BE2C (cell line): ENCODE measurements around the gene ARMH4.

Source experiments
- DNase-seq: peaks from one replicate; pipeline ENCODE4 v3.0.0-alpha.2; 2020
- H3K27me3 ChIP-seq: fragments of 250-450 bp; sonication (Bioruptor Pico); 2 replicates; pipeline ENCODE4 v1.5.1; 2020; ENCODE audit warnings: mild to moderate bottlenecking
- H3K36me3 ChIP-seq: fragments of 250-450 bp; sonication (Bioruptor Pico); 2 replicates; pipeline ENCODE4 v1.5.1; 2020; ENCODE audit warnings: mild to moderate bottlenecking
- H3K4me1 ChIP-seq: fragments of 250-450 bp; sonication (Bioruptor Pico); 2 replicates; pipeline ENCODE4 v1.5.1; 2020
- H3K4me3 ChIP-seq: 2 replicates; pipeline ENCODE4 v1.5.1; 2011; ENCODE audit warnings: low read depth, low read length
- H3K9me3 ChIP-seq: fragments of 250-450 bp; sonication (Bioruptor Pico); 2 replicates; pipeline ENCODE4 v1.5.1; 2020
- TF ChIP-seq, protein P1 (sequence below): IDR thresholded peaks from 2 replicates; pipeline ENCODE4 v1.5.1; 2012; ENCODE audit warnings: mild to moderate bottlenecking, low read depth, low read length

Gene ARMH4

DNA sequence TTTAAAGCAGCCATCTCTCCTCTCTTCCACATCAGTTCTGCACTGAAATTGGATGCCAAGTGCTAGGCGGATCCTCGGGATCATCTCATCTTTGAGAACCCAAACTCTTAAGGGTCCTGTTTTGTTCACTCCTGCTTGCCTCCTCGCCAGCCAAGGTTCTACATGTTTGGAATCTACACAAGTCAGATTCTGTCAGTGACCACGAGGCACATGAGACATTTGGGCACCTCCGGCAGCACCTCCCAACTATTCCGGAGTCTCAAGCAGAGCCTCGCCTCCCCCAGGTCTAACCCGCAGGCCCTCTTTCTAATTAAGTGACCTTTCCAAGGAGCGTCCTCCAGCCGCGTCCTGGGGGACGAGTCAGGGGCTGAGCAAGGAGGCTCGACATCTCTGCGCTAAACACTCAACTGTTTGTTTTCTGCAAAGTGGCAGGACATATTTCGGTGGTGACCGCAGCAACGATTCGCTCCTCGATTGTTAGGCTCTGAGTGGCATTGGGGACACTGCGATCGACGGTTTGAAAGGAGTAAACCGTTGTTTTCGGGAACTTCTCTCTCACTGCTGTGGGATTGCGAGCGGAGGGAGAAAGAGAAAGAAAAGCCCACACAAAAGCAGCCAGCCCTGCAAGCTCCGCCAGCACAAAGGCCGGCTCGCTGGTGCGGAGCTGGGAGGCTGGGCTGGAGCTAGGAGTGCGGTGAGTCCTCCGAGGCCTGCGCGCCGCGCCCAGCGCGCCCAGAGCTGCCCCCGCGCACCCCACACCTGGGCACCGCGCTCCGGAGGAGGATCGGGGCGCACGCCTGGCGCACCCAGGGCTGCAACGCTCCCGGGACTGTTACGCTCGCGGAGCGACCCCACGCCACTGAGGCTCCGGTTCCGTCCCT, 640 bp downstream of the ARMH4 start:
- TF ChIP-seq, protein P1, sequence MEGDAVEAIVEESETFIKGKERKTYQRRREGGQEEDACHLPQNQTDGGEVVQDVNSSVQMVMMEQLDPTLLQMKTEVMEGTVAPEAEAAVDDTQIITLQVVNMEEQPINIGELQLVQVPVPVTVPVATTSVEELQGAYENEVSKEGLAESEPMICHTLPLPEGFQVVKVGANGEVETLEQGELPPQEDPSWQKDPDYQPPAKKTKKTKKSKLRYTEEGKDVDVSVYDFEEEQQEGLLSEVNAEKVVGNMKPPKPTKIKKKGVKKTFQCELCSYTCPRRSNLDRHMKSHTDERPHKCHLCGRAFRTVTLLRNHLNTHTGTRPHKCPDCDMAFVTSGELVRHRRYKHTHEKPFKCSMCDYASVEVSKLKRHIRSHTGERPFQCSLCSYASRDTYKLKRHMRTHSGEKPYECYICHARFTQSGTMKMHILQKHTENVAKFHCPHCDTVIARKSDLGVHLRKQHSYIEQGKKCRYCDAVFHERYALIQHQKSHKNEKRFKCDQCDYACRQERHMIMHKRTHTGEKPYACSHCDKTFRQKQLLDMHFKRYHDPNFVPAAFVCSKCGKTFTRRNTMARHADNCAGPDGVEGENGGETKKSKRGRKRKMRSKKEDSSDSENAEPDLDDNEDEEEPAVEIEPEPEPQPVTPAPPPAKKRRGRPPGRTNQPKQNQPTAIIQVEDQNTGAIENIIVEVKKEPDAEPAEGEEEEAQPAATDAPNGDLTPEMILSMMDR: no peak
- no peaks in the 10 kb centered on the region for H3K9me3 ChIP-seq
- H3K27me3 ChIP-seq: peaks cover 60% of the 10 kb centered on the region
- DNase-seq: peak; percentile 14
- no peaks in the 10 kb centered on the region for H3K36me3 ChIP-seq
- H3K4me3 ChIP-seq: peak overlapping the region; percentile 70
- no peaks in the 10 kb centered on the region for H3K4me1 ChIP-seq

DNA sequence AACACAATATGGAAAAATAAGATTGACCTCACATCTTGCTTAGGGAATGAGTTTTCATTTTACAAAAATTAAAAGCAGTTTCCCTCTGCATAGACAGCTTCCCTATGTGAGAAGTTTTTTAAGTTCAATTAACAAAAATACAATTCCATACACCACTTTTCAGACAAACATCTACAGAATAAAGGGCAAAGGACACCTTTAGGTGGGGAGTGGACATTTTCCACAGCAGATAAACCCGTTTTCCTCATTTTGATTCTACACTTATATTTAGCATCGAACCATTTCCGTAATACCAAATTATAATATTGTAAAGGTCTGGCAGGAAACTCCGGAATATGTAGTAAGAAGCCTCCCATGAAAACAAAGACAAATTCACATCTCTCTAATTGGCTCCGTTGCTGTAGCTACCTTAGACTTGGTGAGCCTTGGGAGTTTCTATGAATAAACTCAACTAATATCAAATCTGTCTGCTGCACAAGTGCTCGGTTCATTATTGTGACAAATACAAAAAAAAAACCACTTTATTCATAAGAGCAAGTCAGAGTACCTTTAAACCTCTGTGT, 1.7 kb downstream of the ARMH4 start:
- H3K4me1 ChIP-seq: no peaks in the 10 kb centered on the region
- TF ChIP-seq, protein P1: no peak
- H3K36me3 ChIP-seq: no peaks in the 10 kb centered on the region
- H3K4me3 ChIP-seq: no peak overlapping the region
- DNase-seq: no peak
- H3K27me3 ChIP-seq: peaks cover 62% of the 10 kb centered on the region
- H3K9me3 ChIP-seq: no peaks in the 10 kb centered on the region

DNA sequence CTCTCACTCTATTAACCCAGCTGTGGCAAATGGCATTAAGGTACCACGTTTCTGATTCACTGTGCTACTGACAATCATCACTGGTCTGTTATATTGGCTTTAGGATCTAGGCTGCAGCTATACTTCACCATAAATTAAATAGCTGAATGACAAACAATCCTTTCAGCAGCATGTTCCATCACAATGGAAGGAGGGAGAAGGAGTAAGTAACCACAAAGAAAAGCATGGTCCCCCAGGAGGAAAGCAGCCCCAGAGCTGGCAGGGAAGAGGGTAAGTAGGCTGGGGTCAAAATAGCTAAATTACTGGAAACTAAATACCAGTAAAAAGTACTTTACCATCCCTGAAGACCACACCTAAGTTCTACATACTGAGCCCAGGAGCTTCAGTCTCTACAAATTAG, 2.8 kb downstream of the ARMH4 start:
- Histone ChIP-seq H3K4me3 (no peak overlapping the region), H3K27me3 (peaks cover 62% of the 10 kb centered on the region)

DNA sequence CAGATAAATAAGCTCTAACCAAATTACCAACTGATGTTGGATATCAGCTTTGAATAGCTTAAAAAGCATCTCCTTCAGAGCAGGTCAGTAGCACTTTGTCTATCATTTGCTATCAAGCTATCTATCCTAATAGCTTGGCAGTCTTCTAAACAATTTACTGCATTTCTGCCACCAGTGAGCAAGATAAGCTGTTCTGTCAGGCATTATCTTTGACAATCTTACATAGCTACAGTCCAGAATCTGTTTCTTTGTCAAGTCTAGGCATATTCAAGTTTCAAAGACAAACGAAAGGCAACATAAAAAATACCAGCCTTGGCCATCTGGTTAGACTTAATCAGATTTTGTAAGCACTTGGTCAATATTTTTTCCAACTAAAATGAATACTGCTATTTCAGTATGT, 5.6 kb downstream of the ARMH4 start:
- Histone ChIP-seq H3K4me3 (no peak overlapping the region), H3K27me3 (peaks cover 48% of the 10 kb centered on the region), H3K4me1 (no peaks in the 10 kb centered on the region), H3K36me3 (no peaks in the 10 kb centered on the region), H3K9me3 (no peaks in the 10 kb centered on the region)
- DNase-seq: no peak
- TF ChIP-seq, protein P1: no peak

More for the DNA sequence above, 2.8 kb downstream of the ARMH4 start:
- no peak for DNase-seq
- Histone ChIP-seq H3K9me3 (no peaks in the 10 kb centered on the region), H3K4me1 (no peaks in the 10 kb centered on the region), H3K36me3 (no peaks in the 10 kb centered on the region)
- TF ChIP-seq, protein P1: no peak

DNA sequence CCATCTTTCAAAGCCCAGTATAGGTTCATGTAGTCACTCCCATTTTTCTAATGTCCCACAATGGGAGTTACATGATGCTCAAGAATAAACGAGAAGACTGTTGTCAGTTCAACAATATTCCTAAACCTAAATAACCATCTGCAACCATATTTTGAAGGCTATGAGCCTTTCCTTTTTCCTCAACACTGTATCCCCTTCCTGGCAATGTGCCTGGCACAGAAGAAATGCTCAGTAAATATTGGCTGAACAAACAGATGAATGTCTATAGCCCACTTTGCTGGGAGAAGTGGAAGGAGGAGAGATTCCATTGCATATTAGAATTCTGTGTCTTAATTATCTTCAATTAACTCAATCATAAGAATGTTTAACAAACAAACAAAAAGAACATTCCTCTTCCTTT, 6.1 kb downstream of the ARMH4 start:
- H3K36me3 ChIP-seq: no peaks in the 10 kb centered on the region
- no peak for DNase-seq
- H3K27me3 ChIP-seq: peaks cover 45% of the 10 kb centered on the region
- H3K9me3 ChIP-seq: no peaks in the 10 kb centered on the region
- no peak overlapping the region for H3K4me3 ChIP-seq
- TF ChIP-seq, protein P1: no peak
- no peaks in the 10 kb centered on the region for H3K4me1 ChIP-seq

DNA sequence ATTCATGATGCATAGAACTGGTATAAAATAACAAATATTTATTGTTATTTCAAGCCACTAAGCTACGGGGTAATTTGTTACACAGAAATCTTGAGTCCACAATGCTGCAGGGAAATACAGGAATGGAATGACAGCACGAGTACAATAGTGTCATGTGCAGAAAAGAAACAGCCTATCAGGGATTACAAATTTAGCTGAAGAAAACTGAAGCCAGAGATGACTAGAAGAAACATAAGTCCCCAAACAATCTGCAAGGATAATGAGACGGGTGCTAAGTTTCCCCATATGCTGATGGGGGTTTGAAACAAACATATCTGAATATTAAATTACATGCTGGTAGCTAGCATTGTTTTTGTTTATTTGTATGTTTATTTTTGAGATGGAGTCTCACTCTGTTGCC, 8.9 kb downstream of the ARMH4 start:
- H3K4me1 ChIP-seq: no peaks in the 10 kb centered on the region
- H3K27me3 ChIP-seq: peaks cover 20% of the 10 kb centered on the region
- no peaks in the 10 kb centered on the region for H3K9me3 ChIP-seq
- H3K36me3 ChIP-seq: no peaks in the 10 kb centered on the region
- no peak overlapping the region for H3K4me3 ChIP-seq
- no peak for DNase-seq
- TF ChIP-seq, protein P1: no peak
